Loucy (cell line): ENCODE measurements around the gene DUSP18.

ENCODE experiments used
- H2AFZ ChIP-seq: fragments of 200-600 bp; sonication (generic); 2 replicates; pipeline ENCODE4 v1.6.0; 2016; ENCODE audit warnings: antibody characterized with exemption, mild to moderate bottlenecking, low read length, moderate library complexity
- H3F3A ChIP-seq: fragments of 200-600 bp; 2 replicates; pipeline ENCODE4 v1.6.0; 2016; ENCODE audit warnings: antibody characterized with exemption, low read depth, mild to moderate bottlenecking
- H3K27me3 ChIP-seq: fragments of 200-600 bp; sonication (generic); 2 replicates; pipeline ENCODE4 v1.6.1; 2014; ENCODE audit warnings: low read length, mild to moderate bottlenecking; ENCODE audit not compliant: insufficient read depth, poor library complexity, severe bottlenecking
- H3K36me3 ChIP-seq: fragments of 200-600 bp; sonication (generic); 2 replicates; pipeline ENCODE4 v1.6.1; 2016; ENCODE audit warnings: low read length; ENCODE audit not compliant: insufficient read depth
- H3K4me1 ChIP-seq: fragments of 200-600 bp; sonication (generic); 2 replicates; pipeline ENCODE4 v1.5.1; 2014; ENCODE audit warnings: low read length, mild to moderate bottlenecking; ENCODE audit not compliant: insufficient read depth, poor library complexity, severe bottlenecking
- H3K4me2 ChIP-seq: fragments of 200-600 bp; sonication (generic); 2 replicates; pipeline ENCODE4 v1.6.0; 2014; ENCODE audit warnings: antibody characterized with exemption, low read length, low read depth, mild to moderate bottlenecking; ENCODE audit not compliant: poor library complexity, severe bottlenecking
- H3K4me3 ChIP-seq: fragments of 200-600 bp; sonication (generic); 2 replicates; pipeline ENCODE4 v1.5.1; 2014; ENCODE audit warnings: low read length, mild to moderate bottlenecking, mixed read lengths; ENCODE audit not compliant: poor library complexity, severe bottlenecking
- H3K79me2 ChIP-seq: fragments of 200-600 bp; sonication (generic); 2 replicates; pipeline ENCODE4 v1.6.1; 2014; ENCODE audit warnings: low read length; ENCODE audit not compliant: insufficient read depth
- H3K9ac ChIP-seq: fragments of 200-600 bp; sonication (generic); 2 replicates; pipeline ENCODE4 v1.6.0; 2014; ENCODE audit warnings: mild to moderate bottlenecking, low read depth, low read length, moderate library complexity; ENCODE audit not compliant: poor library complexity, severe bottlenecking
- H3K9me2 ChIP-seq: fragments of 200-600 bp; sonication (generic); replicated peaks from 2 replicates; pipeline ENCODE4 v1.6.1; 2016; ENCODE audit warnings: low read depth, low read length, mixed read lengths
- H3K9me3 ChIP-seq: fragments of 200-600 bp; sonication (generic); 2 replicates; pipeline ENCODE4 v1.6.1; 2014; ENCODE audit warnings: mild to moderate bottlenecking, antibody characterized with exemption, low read length, low read depth; ENCODE audit not compliant: insufficient read depth
- H4K20me1 ChIP-seq: fragments of 200-600 bp; sonication (generic); 2 replicates; pipeline ENCODE4 v1.6.0; 2014; ENCODE audit warnings: antibody characterized with exemption, low read length, mild to moderate bottlenecking; ENCODE audit not compliant: insufficient read depth, poor library complexity, severe bottlenecking
- EZH2phosphoT487 ChIP-seq: fragments of 200-600 bp; IDR thresholded peaks from 2 replicates; pipeline ENCODE4 v1.6.1; 2018; ENCODE audit warnings: antibody characterized with exemption, mild to moderate bottlenecking, moderate library complexity, borderline replicate concordance
- TF ChIP-seq, protein P1 (sequence below): fragments of 200-600 bp; sonication (generic); conservative IDR thresholded peaks from 2 replicates; pipeline ENCODE4 v1.5.1; 2014; ENCODE audit warnings: mild to moderate bottlenecking, antibody characterized with exemption, low read length

DUSP18 gene

DNA sequence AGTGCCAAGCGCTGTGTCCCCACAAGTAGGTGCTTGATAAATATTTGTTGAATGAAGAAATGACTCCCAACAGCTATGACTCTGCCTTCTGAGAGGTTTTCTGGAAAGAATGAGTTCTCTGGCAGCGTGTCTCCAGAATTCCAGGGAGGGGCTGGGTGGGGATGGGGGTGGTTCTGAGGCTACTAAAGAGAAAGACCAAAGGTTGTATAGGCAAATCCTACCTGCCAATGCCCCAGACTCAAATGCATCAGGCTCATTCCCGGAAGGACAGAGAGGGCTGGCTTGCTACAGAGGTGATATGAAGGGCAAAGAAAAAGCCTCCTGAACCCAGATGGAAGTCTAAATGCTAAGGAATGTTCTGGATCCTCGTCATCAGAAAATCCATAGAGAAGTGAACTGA is 1.9 kb downstream of the DUSP18 start:
- Histone ChIP-seq H3K4me1 (peaks cover 8% of the 10 kb centered on the region), H3K9ac (no peak overlapping the region), H3F3A (no peaks in the 10 kb centered on the region), H3K36me3 (no peaks in the 10 kb centered on the region), H3K79me2 (no peaks in the 10 kb centered on the region), H3K27me3 (no peaks in the 10 kb centered on the region), H3K4me3 (no peak overlapping the region), H2AFZ (no peak overlapping the region), H4K20me1 (no peaks in the 10 kb centered on the region), H3K9me2 (no peaks in the 10 kb centered on the region), H3K9me3 (no peaks in the 10 kb centered on the region), H3K4me2 (no peak overlapping the region)
- no peak for TF ChIP-seq EZH2phosphoT487
- TF ChIP-seq, protein P1, sequence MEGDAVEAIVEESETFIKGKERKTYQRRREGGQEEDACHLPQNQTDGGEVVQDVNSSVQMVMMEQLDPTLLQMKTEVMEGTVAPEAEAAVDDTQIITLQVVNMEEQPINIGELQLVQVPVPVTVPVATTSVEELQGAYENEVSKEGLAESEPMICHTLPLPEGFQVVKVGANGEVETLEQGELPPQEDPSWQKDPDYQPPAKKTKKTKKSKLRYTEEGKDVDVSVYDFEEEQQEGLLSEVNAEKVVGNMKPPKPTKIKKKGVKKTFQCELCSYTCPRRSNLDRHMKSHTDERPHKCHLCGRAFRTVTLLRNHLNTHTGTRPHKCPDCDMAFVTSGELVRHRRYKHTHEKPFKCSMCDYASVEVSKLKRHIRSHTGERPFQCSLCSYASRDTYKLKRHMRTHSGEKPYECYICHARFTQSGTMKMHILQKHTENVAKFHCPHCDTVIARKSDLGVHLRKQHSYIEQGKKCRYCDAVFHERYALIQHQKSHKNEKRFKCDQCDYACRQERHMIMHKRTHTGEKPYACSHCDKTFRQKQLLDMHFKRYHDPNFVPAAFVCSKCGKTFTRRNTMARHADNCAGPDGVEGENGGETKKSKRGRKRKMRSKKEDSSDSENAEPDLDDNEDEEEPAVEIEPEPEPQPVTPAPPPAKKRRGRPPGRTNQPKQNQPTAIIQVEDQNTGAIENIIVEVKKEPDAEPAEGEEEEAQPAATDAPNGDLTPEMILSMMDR: no peak

GRCh38 chr22:30665266-30665665 is 2.4 kb downstream of the DUSP18 start:
- H3K4me1 ChIP-seq: peaks cover 8% of the 10 kb centered on the region
- no peak overlapping the region for H3K4me2 ChIP-seq
- H3K4me3 ChIP-seq: no peak overlapping the region
- no peaks in the 10 kb centered on the region for H4K20me1 ChIP-seq
- no peak overlapping the region for H2AFZ ChIP-seq
- no peaks in the 10 kb centered on the region for H3K9me3 ChIP-seq
- H3K9ac ChIP-seq: no peak overlapping the region
- H3K36me3 ChIP-seq: no peaks in the 10 kb centered on the region
- H3F3A ChIP-seq: no peaks in the 10 kb centered on the region
- H3K9me2 ChIP-seq: no peaks in the 10 kb centered on the region
- H3K27me3 ChIP-seq: no peaks in the 10 kb centered on the region
- H3K79me2 ChIP-seq: no peaks in the 10 kb centered on the region
- no peak for TF ChIP-seq EZH2phosphoT487
- TF ChIP-seq, protein P1: no peak

- Histone ChIP-seq H3K27me3 (no peaks in the 10 kb centered on the region), H3K4me1 (peaks cover 8% of the 10 kb centered on the region), H3F3A (no peaks in the 10 kb centered on the region), H3K79me2 (no peaks in the 10 kb centered on the region), H3K36me3 (no peaks in the 10 kb centered on the region), H4K20me1 (no peaks in the 10 kb centered on the region), H3K9me3 (no peaks in the 10 kb centered on the region), H3K4me2 (no peak overlapping the region), H3K4me3 (no peak overlapping the region), H2AFZ (no peak overlapping the region), H3K9ac (no peak overlapping the region), H3K9me2 (no peaks in the 10 kb centered on the region)
- TF ChIP-seq, protein P1: no peak
- no peak for TF ChIP-seq EZH2phosphoT487
These were observed 2.9 kb downstream of the DUSP18 start for GRCh38 chr22:30664798-30665197.
